ENCODE measurements around the gene TMEM217.
A peak's percentile ranks its signal among the peaks of the same experiment; 100 is the strongest.
"Not testable (repeated sequence)": the region's sequence is repeated elsewhere in the genome, so short reads cannot be mapped to it uniquely, and the experiment has no call there.

Gene TMEM217

DNA sequence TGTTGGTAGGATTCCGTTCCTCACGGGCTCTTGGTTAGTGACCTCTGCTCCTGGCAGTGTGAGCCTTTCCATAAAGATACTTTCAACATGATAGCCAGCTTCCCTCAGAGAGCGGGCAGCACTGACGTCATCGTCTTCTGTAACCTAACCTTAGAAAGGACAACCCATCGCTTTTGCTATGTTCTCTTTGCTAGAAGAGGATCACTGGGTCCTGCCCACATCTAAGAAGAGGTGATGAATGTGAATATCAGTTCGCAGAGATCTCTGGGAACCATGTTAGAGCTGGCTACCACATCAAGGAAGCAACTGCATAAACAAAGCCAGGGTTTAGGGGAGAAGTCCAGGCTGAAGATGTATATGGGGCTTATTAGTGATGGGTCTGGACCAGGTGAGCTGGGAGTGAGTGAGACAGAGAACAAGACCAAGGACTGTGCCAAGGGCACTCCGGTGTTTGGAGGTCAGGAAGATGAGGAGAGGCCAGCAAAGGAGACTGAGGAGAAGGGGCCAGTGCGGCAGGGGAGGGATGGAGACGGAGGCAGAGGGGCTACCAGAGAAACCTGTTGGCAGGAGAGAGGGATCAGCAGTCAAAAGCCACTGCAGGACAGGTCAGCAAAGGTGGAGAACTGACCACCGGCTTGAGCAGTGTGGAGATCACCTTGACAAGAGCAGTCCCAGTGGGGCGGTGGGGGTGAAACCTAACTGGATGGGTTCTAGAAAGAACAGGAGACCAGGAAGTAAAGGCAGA, 48.3 kb downstream of the TMEM217 start:
- peak; percentile 65 for DNase-seq

DNA sequence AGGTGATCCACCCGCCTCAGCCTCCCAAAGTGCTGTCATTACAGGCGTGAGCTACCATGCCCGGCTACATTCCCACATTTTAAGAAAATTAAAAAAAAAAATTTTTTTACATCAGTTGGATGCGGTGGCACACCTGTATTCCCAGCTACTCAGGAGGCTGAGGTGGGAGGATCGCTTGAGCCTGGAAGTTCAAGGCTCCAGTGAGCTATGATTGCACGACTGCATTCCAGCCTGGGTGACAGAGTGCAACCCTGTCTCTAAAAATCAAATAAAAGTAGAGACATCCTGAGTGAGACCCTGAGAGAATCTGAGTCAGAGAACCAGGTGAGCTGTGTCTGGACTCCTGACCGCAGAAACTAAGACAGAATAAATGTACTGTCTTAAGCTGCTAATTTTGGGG, 49.2 kb downstream of the TMEM217 start:
- DNase-seq, result peak; percentile 46

DNA sequence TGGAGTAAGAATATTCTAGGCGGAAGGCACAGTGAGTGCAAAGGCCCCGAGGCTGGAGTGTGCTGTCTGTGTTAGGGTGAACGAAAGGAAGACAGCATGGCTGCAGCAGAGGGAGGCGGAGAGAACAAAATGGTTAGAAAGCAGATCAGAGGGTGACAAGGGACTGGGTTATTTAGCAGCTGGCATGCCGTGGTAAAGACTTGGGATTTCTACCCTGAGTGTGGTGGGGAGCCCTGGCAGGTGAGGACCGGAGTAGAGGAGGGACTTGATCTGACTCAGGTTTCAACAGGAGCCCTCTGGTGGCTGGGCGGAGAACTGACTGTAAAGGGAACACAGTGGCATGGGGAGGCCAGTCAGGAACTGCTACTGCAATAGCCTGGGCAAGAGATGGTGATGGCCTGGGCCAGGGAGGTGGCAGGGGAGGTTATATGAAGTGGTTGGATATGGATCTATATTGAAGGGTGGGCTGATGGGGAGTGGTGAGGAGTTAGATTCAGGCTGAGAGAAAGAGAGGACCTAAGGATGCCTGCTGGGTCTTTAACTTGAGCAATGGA, 50.0 kb downstream of the TMEM217 start:
- DNase-seq, result peak; percentile 94

DNA sequence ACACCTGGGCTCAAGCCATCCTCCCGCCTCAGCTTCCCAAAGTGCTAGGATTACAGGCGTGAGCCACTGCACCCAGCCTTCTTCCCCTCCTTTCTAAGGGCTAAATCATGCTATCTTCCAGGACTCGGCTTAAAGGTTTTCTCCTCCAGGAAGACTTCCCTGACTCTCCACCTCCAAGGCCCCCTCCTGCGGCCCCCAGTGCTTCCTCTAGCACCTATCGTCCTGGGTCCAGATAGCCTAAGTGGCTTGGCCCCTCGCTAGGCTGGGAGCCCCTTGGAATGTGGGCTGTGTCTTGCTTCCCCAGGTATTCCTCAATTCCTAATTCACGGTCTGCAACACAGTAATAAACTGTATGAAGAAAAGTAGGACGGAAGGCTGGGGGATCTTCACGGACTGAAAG, 51.3 kb downstream of the TMEM217 start:
- DNase-seq, result peak; percentile 53

DNA sequence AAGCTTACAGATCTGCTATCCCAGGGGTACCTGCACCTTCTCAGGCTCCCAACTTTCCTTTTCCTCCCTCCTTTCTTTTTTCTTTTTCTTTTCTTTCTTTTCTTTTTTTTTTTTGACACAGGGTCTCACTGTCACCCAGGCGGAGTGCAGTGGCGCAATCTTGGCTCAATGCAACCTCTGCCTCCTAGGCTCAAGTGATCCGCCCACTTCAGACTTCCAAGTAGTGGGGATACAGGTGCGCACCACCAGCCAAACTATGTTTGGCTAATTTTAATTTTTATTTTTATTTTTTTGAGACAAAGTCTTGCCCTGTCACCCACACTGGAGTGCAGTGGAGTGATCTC, 52.0 kb downstream of the TMEM217 start:
- DNase-seq, result peak; percentile 49

DNA sequence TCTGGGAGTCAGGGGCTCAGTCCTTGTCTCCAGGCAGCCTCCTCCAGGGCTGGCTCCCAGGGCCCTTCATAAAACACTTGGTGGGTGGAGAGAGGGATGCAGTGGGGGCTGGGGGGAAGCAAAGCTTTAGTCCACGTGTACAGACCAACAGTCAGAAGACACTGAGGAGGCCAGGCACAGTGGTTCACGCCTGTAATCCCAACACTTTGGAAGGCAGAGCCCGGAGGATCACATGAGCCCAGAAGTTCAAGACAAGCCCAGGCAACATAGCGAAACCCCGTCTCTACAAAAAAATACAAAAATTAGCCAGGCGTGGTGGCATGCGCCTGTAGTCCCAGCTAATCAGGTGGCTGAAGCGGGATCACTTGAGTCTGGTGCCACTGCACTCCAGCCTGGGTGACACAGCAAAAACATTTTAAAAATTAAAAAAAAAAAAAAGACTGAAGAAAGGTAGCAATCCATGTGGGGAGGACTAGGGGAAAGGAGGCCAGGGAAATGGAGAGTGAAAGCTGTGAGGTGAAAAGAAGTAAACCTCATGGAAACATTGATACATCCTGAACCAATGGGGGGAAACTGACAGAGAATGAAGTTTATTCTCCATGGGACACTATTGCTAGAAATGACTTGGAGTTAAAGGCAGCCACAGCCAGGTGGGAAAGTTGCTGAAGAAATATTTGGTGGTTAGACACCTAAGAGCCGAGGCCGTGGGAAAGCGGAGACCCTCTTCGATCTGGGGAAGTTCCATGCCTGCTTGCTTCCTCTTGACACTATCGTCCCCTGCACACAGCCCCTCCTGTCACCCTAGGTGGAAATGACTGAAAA, 52.6 kb downstream of the TMEM217 start:
- peak; percentile 67 for DNase-seq

DNA sequence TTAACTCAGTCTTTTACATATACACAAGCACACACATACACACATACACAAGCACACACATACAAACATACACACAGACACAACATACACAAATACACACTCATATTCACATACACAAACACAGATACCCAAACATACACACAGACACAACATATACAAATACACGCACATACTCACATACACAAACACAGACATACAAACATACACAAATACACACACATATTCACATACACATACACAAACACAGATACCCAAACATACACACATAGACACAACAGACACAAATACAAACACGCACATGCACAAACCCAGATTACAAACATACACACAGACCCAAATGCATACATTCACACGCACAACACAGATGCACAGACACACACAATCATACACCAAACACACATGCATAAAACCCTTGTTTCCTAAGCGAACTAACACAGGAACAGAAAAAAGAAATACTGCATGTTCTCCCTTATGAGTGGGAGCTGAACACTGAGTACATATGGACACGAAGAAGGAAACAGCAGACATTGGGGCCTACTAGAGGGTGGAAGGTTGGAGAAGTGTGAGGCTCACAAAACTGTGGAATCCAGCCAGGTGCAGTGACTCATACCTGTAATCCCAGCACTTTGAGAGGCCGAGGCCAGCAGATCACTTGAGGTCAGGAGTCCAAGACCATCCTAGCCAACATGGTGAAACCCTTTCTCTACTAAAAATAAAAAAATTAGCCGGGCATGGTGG, 53.8 kb downstream of the TMEM217 start:
- peak; percentile 44 for DNase-seq

DNA sequence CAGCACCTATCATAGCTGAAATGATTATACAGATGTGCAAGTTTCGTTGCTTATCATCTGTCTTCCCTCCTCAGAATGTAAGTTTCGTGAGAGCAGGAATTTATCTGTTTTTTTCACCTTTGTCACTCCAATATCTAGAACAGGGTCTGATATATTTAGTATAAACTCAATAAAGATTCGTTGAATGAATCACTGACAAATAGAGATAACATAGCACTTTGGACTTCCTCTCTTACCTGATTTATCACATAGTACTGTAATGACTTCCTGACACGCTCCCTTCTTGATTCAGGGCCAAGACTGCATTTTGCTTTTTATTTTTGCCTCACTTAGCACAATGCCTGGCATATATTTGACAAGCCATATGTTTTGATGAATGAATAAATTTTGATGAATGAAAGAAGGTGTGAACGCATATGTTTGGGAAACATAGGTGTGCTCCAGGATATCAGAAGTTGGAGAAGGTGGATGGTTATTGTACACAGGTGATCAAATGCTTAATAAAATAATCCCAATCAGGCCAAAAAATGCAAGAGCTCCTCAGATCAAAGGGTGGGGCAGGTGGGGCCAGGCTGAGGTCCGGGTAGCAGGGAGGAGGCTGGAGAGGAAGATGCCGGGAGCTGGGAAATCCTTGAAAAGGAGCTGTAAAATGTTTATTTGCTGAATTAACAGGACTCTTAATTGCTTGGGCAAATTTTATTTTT, 55.0 kb downstream of the TMEM217 start:
- DNase-seq, result peak; percentile 40

DNA sequence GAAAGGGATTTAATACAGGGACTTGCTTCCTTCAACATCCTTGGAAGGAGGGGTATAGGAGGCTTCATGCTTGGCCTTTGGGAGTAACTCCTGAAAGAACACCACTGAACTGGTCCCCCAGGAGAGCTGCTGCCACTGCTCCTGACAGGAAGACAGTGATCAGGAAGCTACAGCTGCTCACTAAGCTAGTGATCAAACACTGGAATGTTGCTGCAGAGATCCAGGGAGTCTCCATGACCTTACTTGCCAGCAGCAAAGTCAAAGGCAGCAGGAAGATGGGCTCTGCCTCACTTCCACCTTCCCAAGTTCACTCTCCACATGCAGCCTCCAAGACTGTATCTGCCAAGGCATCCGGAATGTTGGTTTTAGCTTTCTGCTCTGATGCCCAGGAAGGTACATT, 56.2 kb downstream of the TMEM217 start:
- DNase-seq, result peak; percentile 44

DNA sequence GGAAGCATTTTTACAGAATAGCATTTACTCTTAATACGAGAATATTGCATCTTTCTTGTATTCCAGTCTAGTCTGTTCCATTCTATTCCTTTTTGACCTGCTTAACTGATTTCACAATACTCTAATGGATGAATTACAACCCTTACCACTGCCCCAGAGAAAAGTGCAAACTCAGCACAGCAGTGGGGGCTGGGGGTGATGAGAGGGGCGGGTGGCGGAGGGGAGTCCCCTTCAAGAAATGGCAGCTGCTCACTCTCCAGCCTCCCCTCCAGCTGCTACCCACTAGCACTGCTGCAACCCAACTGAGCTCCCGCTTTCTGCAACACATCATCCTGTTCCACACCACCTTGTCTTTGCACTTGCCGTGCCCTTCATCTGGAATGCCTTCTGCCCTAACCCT, 57.9 kb downstream of the TMEM217 start:
- peak; percentile 32 for DNase-seq

DNA sequence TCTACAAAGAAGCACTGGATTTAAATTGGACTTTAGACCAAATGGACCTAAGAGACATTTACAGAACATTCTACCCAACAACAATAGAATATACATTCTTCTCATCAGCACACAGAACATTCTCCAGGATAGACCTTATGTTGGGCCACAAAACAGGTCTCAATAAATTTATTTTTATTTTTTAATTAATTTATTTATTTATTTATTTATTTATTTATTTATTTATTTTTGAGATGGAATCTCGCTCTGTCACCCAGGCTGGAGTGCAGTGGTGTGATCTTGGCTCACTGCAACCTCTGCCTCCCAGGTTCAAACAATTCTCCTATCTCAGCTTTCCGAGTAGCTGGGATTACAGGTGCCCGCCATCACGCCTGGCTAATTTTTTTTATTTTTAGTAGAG, 61.5 kb downstream of the TMEM217 start:
- not testable (repeated sequence) for DNase-seq

DNA sequence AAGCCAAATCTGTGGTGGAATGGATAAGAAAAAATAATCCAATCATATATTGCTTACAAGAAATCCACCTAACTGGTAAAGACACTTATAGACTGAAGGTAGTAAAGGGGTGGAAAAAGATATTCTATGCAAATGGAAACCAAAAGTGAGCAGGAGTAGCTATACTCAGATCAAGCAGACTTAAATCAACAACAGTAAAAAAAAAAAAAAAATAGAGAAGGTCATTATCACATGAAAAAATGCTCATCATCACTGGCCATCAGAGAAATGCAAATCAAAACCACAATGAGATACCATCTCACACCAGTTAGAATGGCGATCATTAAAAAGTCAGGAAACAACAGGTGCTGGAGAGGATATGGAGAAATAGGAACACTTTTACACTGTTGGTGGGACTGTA, 63.1 kb downstream of the TMEM217 start:
- not testable (repeated sequence) for DNase-seq

DNA sequence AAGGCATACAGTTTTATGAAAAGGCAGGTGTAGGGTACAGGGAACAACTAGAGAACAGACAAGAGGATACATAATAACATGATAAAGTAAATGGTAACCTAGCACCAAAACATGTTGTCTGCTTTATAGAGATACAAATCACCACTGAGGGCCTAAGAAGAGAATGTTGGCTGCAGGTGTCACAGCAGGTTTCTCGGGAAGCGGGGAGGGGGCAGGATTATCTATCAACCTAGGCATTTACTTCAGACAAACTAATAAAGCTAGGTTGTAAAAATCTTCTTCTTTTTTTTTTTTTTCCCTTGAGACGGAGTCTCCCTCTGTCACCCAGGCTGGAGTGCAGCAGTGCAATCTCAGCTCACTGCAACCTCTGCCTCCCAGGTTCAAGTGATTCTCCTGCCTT, 65.3 kb downstream of the TMEM217 start:
- DNase-seq, result peak; percentile 20

DNA sequence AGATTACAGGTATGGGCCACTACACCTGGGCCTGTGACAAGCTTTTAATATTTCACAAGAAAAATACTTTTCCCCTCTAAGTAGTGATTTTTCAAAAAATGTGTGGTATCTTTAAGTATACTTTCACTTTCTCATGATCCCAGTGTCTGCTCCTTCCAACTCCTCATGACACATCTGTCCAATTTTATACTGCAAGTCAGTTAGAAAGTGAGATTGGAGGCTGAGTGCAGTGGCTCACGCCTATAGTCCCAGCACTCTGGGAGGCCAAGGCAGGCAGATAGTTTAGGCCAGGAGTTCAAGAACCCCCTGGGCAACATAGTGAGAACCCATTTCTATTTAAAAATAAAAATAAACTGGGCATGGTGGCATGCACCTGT, 67.8 kb downstream of the TMEM217 start:
- DNase-seq, result peak; percentile 57

DNA sequence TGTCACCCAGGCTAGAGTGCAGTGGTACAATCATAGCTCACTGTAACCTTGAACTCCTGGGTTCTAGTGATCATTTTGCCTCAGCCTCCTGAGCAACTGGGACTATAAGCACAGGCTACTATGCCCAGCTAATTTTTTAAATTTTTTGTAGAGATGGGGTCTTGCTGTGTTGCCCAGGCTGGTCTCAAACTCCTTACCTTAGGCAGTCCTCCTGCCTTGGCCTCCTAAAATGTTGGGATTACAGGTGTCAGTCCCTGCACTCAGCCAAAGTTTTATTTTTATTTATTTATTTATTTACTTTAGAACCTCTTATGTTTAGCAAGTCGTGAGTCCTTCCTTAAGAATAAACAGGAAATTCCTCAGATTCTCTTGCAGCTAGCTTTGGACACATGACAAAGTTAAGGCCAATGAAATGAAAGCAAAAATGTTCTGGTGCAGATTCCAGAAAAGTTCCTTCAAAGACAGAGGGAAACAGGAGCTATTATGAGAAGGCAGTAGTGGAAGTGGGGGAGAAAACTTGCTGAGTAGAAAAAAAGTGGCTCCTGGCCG, 68.9 kb downstream of the TMEM217 start:
- peak; percentile 20 for DNase-seq

DNA sequence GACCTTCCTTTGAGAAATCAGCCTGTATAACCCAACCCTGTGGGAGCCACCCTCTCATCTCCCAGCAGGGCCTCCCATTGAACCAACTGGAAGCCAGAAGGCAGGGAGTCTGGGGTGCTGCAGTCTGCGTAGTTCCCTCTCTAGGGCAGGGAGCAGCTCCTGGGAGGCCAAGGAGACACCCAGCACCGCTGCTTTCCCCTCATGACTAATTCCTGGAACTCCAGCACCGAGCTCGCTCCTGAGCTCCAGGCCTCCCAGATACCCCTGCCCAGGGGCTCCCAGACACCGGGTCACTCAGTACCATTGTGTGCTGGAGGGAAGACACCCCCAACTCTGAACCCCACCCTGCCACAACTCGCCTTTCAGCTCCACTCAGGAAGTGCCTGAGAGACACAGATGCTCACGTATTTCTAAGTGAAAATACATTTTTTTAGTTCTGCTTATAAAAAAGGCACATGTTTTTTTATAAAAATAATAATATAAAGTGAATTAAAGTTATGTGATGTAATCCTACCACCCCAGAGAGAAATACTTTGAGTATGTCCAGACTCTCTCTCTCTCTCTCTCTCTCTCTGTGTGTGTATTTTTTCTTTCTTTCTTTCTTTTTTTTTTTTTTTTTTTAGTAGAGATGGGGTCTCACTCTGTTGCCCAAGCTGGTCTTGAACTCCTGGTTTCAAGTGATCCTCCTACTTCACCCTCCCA, 70.5 kb downstream of the TMEM217 start:
- DNase-seq, result peak; percentile 65

DNA sequence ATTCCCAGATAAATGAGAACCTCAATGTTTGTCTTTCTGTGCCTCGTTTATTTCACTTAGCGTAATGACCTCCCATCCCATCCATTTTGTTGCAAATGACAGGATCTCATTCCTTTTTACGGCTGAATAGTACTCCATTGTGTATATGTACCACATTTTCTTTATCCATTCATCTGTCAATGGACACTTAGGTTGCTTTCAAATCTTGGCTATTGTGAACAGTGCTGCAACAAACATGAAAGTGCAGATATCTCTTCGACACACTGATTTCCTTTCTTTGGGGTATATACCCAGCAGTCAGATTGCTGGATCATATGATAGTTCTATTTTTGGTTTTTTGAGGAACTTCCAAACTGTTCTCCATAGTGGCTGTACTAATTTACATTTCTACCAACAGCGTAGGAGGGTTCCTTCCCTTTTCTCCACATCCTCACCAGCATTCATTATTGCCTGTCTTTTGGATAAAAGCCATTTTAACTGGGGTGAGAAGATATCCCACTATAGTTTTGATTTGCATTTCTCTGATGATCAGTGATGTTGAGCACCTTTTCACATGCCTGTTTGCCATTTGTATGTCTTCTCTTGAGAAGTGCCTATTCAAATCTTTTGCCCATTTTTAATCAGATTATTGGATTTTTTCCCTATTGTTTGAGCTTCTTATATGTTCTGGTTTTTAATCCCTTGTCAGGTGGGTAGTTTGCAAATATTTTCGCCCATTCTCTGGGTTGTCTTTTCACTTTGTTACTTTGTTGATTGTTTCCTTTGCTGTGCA, 71.8 kb downstream of the TMEM217 start:
- not testable (repeated sequence) for DNase-seq

DNA sequence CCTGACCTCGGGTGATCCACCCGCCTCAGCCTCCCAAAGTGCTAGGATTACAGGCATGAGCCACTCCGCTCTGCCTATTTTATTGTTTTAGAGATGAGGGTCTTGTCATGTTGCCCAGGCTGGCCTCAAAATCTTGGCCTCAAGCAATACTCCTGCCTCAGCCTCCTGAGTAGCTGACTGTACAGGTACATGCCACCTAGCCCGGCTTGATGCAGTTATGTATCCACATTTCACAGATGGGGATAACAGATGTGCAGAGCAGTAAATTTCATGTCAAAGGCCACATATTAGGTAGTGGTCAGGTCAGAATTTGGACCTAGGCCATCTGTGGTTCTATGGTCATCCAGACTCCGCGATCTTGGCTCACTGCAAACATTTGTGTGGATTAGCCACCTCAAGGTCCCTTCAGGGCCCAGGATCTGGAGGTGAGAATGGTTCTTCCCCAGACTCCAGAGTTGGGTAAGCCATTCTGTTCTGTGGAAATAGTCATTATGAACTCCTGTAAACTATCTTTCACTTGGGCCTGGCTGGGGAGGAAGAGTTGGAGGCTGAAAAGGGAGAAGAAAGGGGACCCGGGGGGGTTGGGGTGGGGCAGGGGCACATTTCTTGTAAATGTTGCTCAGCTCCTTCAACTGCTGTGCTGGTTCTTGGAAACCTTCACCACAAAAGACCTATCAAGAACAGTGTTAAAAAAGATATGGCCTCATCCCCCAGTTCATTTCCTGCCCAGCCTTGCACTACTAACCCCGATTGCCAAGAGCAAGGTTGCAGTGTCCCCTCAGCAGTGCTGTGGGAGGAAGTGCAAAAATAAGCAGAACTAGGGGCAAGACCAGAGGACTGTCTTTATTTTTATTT, 75.0 kb downstream of the TMEM217 start:
- peak; percentile 77 for DNase-seq

DNA sequence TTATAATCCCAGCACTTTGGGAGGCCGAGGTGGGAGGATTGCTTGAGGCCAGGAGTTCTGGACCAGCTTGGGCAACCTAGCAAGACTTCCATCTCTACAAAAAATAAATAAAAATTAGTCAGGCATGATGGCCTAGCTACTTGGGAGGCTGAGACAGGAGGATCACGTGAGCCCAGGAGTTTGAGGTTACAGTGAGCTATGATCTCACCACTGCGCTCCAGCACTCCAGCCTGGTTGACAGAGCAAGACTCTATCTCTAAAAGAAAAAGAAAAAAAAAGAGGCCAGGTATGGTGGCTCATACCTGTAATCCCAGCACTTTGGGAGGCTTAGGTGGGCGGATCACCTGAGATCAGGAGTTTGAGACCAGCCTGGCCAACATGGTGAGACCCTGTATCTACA, 77.3 kb downstream of the TMEM217 start:
- DNase-seq, result peak; percentile 47

DNA sequence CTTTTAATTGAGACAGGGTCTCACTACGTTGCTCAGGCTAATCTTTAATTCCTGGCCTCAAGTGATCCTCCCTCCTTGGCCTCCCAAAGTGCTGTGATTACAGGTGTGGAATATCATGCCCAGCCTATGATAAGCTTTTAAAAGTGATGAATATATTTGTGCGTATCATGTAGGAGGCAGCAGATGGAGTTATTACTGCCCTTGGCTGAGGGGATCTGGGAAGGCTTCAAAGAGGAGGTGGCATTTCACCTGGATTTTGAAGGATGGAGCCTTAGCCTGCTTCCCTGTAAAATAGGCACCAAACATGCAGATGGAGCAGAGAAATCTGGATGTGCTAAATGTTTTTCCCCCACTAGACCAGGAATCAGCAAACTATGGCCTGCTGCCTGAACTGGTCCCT, 77.9 kb downstream of the TMEM217 start:
- peak; percentile 35 for DNase-seq
